EH (cell line): ENCODE results near the gene DBI.
A peak's percentile ranks its signal among the peaks of the same experiment; 100 is the strongest.

Experiments
- DNase-seq: peaks from one replicate; pipeline ENCODE4 v3.0.0-alpha.2; 2015; ENCODE audit warnings: low read depth

DBI gene

GRCh38 chr2:119366649-119367471 is at the start of gene DBI, which contains the start of gene C2orf76:
DBI (plus strand) TSS chr2:119366977; CDS start chr2:119367052, 75 bp downstream.
C2orf76 (minus strand) TSS chr2:119366834; CDS start chr2:119339959, 26,875 bp downstream.
- DNase-seq = peak; percentile 94

- DNase-seq = no peak
Measured at GRCh38 chr2:119317554-119317953, 49.2 kb upstream of the DBI start.

GRCh38 chr2:119319593-119319992 is 47.2 kb upstream of the DBI start:
- DNase-seq = no peak

GRCh38 chr2:119323459-119323858 is 43.3 kb upstream of the DBI start:
- DNase-seq = no peak

- no peak for DNase-seq
Measured at GRCh38 chr2:119324685-119325270, 42.0 kb upstream of the DBI start.

GRCh38 chr2:119326938-119327337 is 39.8 kb upstream of the DBI start:
- no peak for DNase-seq

GRCh38 chr2:119327431-119327830 is 39.3 kb upstream of the DBI start:
- no peak for DNase-seq

GRCh38 chr2:119332953-119333352 is 33.8 kb upstream of the DBI start:
- no peak for DNase-seq

- DNase-seq = peak; percentile 2
Measured at GRCh38 chr2:119333360-119333759, 33.4 kb upstream of the DBI start.

GRCh38 chr2:119333833-119334232 is 32.9 kb upstream of the DBI start:
- DNase-seq = no peak

GRCh38 chr2:119337749-119338148 is 29.0 kb upstream of the DBI start:
- no peak for DNase-seq

- DNase-seq = no peak
Measured at GRCh38 chr2:119338272-119338671, 28.5 kb upstream of the DBI start.

GRCh38 chr2:119338826-119339561 is 27.8 kb upstream of the DBI start:
- DNase-seq = no peak

- no peak for DNase-seq
Measured at GRCh38 chr2:119339562-119339923, 27.2 kb upstream of the DBI start.

GRCh38 chr2:119341684-119342083 is 25.1 kb upstream of the DBI start:
- no peak for DNase-seq

GRCh38 chr2:119349289-119349688 is 17.5 kb upstream of the DBI start:
- DNase-seq = no peak

- no peak for DNase-seq
Measured at GRCh38 chr2:119350311-119350998, 16.3 kb upstream of the DBI start.

GRCh38 chr2:119352357-119352756 is 14.4 kb upstream of the DBI start:
- no peak for DNase-seq

GRCh38 chr2:119354860-119355259 is 11.9 kb upstream of the DBI start:
- no peak for DNase-seq

- no peak for DNase-seq
Measured at GRCh38 chr2:119359774-119360173, 7.0 kb upstream of the DBI start.

GRCh38 chr2:119360423-119360966 is 6.3 kb upstream of the DBI start:
- DNase-seq = no peak

GRCh38 chr2:119364798-119365197 is 2.0 kb upstream of the DBI start:
- no peak for DNase-seq
